HL-60 (cell line): ENCODE measurements around the gene RET.

Experiments used
- DNase-seq, 2 experiments: peaks; one replicate each; pipeline ENCODE4 v3.0.0-alpha.2; 2010 to 2020; ENCODE audit warnings: low read depth in 1 of 2, low spot score in 1 of 2
- H3K27ac ChIP-seq: fragments of 250-450 bp; sonication (Bioruptor Pico); replicated peaks from 2 replicates; pipeline ENCODE4 v1.5.1; 2020; ENCODE audit warnings: mild to moderate bottlenecking, moderate library complexity
- H3K27me3 ChIP-seq: fragments of 250-450 bp; sonication (Bioruptor Pico); 2 replicates; pipeline ENCODE4 v1.5.1; 2021; ENCODE audit warnings: mild to moderate bottlenecking, moderate library complexity; ENCODE audit not compliant: insufficient read depth, poor library complexity, severe bottlenecking
- H3K4me3 ChIP-seq: replicated peaks from 2 replicates; pipeline ENCODE4 v1.5.1; 2011; ENCODE audit warnings: mild to moderate bottlenecking, control low read depth, low read length; ENCODE audit not compliant: insufficient read depth
- CTCF ChIP-seq: IDR thresholded peaks from one replicate; pipeline ENCODE4 v1.5.1; 2011; ENCODE audit warnings: low read length, control low read depth, inconsistent platforms; ENCODE audit not compliant: insufficient read depth
- GABPA ChIP-seq: IDR thresholded peaks from 2 replicates; pipeline ENCODE4 v1.6.1; 2012; ENCODE audit warnings: low read depth
- POLR2AphosphoS5 ChIP-seq: IDR thresholded peaks from 2 replicates; pipeline ENCODE4 v1.6.1; 2012; ENCODE audit warnings: low read depth
- SPI1 ChIP-seq: IDR thresholded peaks from 2 replicates; pipeline ENCODE4 v1.6.1; 2012; ENCODE audit warnings: low read depth, mild to moderate bottlenecking, borderline replicate concordance
- TF ChIP-seq, protein P1 (sequence below): IDR thresholded peaks from 2 replicates; pipeline ENCODE4 v1.6.1; 2012; ENCODE audit warnings: low read depth; ENCODE audit not compliant: insufficient replicate concordance

Gene RET

GRCh38 chr10:43172645-43173044 lies 95.8 kb downstream of the RET start:
- TF ChIP-seq, protein P1, sequence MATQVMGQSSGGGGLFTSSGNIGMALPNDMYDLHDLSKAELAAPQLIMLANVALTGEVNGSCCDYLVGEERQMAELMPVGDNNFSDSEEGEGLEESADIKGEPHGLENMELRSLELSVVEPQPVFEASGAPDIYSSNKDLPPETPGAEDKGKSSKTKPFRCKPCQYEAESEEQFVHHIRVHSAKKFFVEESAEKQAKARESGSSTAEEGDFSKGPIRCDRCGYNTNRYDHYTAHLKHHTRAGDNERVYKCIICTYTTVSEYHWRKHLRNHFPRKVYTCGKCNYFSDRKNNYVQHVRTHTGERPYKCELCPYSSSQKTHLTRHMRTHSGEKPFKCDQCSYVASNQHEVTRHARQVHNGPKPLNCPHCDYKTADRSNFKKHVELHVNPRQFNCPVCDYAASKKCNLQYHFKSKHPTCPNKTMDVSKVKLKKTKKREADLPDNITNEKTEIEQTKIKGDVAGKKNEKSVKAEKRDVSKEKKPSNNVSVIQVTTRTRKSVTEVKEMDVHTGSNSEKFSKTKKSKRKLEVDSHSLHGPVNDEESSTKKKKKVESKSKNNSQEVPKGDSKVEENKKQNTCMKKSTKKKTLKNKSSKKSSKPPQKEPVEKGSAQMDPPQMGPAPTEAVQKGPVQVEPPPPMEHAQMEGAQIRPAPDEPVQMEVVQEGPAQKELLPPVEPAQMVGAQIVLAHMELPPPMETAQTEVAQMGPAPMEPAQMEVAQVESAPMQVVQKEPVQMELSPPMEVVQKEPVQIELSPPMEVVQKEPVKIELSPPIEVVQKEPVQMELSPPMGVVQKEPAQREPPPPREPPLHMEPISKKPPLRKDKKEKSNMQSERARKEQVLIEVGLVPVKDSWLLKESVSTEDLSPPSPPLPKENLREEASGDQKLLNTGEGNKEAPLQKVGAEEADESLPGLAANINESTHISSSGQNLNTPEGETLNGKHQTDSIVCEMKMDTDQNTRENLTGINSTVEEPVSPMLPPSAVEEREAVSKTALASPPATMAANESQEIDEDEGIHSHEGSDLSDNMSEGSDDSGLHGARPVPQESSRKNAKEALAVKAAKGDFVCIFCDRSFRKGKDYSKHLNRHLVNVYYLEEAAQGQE, result no peak
- TF ChIP-seq CTCF (no peak), SPI1 (no peak), GABPA (no peak), POLR2AphosphoS5 (no peak)
- Histone ChIP-seq H3K27me3 (no peaks in the 10 kb centered on the region), H3K4me3 (no peak overlapping the region), H3K27ac (no peak overlapping the region)
- no peak for DNase-seq

DNA sequence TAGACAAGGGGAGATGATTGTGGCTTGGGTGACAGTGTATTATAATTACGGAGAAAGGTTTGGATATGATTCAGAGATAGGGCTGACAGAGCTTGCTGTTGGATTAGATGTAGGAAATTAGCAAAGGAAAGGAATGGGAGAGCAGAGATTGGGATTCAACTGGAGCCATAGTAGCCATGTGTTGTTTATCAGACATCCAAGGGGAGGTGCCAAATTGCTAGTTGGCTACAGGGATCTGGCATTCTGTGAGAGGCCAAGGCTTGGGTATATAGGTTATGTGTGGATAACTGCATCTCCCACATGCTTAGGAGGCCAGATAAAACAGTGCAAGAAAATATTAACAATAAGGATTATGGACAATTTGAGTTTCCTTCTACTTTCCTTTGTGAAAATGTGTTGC lies 96.3 kb downstream of the RET start:
- H3K27me3 ChIP-seq, result no peaks in the 10 kb centered on the region
- DNase-seq, result no peak
- H3K4me3 ChIP-seq, result no peak overlapping the region
- TF ChIP-seq CTCF (no peak), SPI1 (no peak), GABPA (no peak), POLR2AphosphoS5 (no peak)
- TF ChIP-seq, protein P1, result no peak
- no peak overlapping the region for H3K27ac ChIP-seq

DNA sequence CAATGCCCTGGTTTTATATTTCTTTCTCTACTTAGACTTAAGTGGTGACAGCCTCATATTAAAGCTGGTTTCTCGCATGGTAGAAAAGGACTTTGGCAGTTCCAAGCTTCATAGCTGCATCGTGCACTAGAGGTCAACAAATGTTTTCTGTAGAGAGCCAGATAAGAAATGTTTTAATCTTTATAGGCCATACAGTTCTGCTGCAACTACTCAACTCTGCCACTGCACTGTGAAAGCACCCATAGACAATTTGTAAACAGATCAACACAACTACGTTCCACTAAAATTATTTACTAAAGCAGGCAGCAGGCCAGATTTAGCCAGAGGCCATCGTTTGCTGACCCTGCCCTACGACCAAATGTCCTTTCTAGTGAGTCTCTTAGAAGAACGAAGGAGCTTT lies 98.1 kb downstream of the RET start:
- DNase-seq, result no peak
- Histone ChIP-seq H3K27me3 (no peaks in the 10 kb centered on the region), H3K27ac (no peak overlapping the region), H3K4me3 (no peak overlapping the region)
- TF ChIP-seq POLR2AphosphoS5, result no peak
- no peak for TF ChIP-seq CTCF
- TF ChIP-seq, protein P1, result no peak
- no peak for TF ChIP-seq GABPA
- TF ChIP-seq SPI1, result no peak
